DOHH2 (cell line): ENCODE measurements around the gene CPNE1.

Source experiments
- H3F3A ChIP-seq: fragments of 200-600 bp; sonication (generic), shearing (Covaris generic); 2 replicates; pipeline ENCODE4 v1.6.0; 2016; ENCODE audit warnings: antibody characterized with exemption, mild to moderate bottlenecking; ENCODE audit not compliant: control insufficient read depth, insufficient read depth
- H3K27ac ChIP-seq: fragments of 200-600 bp; sonication (generic); 2 replicates; pipeline ENCODE4 v1.5.1; 2014; ENCODE audit warnings: low read depth, mild to moderate bottlenecking, low read length, moderate library complexity
- H3K27me3 ChIP-seq: fragments of 200-600 bp; sonication (generic); 2 replicates; pipeline ENCODE4 v1.6.1; 2014; ENCODE audit warnings: mild to moderate bottlenecking, low read length, mixed read lengths; ENCODE audit not compliant: control insufficient read depth
- H3K36me3 ChIP-seq: fragments of 200-600 bp; sonication (generic); 2 replicates; pipeline ENCODE4 v1.6.1; 2014; ENCODE audit warnings: mild to moderate bottlenecking, low read length, moderate library complexity, mixed read lengths; ENCODE audit not compliant: control insufficient read depth
- H3K4me1 ChIP-seq: fragments of 200-600 bp; sonication (generic); 2 replicates; pipeline ENCODE4 v1.6.1; 2014; ENCODE audit warnings: mild to moderate bottlenecking, low read length, mixed read lengths; ENCODE audit not compliant: control insufficient read depth
- H3K4me2 ChIP-seq: fragments of 200-600 bp; sonication (generic); 2 replicates; pipeline ENCODE4 v1.6.0; 2014; ENCODE audit warnings: mild to moderate bottlenecking, low read length, moderate library complexity
- H3K4me3 ChIP-seq: fragments of 200-600 bp; sonication (generic); 2 replicates; pipeline ENCODE4 v1.5.1; 2014; ENCODE audit warnings: mild to moderate bottlenecking, low read length, mixed read lengths
- H3K79me2 ChIP-seq: fragments of 200-600 bp; sonication (generic); 2 replicates; pipeline ENCODE4 v1.6.1; 2014; ENCODE audit warnings: mild to moderate bottlenecking, low read length, mixed read lengths; ENCODE audit not compliant: control insufficient read depth
- H3K9me2 ChIP-seq: fragments of 200-600 bp; sonication (generic); replicated peaks from 2 replicates; pipeline ENCODE4 v1.6.1; 2014; ENCODE audit warnings: mild to moderate bottlenecking, low read length, mixed read lengths; ENCODE audit not compliant: control insufficient read depth
- H3K9me3 ChIP-seq: fragments of 200-600 bp; sonication (generic); 2 replicates; pipeline ENCODE4 v1.6.1; 2014; ENCODE audit warnings: antibody characterized with exemption, low read length, mixed read lengths; ENCODE audit not compliant: control insufficient read depth, insufficient read depth
- H4K20me1 ChIP-seq: fragments of 200-600 bp; sonication (generic); 2 replicates; pipeline ENCODE4 v1.6.0; 2014; ENCODE audit warnings: low read depth, mild to moderate bottlenecking, antibody characterized with exemption, low read length, moderate library complexity; ENCODE audit not compliant: control insufficient read depth, insufficient read depth
- CTCF ChIP-seq: fragments of 200-600 bp; sonication (generic); IDR thresholded peaks from one replicate; pipeline ENCODE4 v1.5.1; 2014; ENCODE audit warnings: antibody characterized with exemption, mild to moderate bottlenecking, low read depth, low read length; ENCODE audit not compliant: poor library complexity, severe bottlenecking
- EZH2phosphoT487 ChIP-seq: fragments of 200-600 bp; sonication (generic); IDR thresholded peaks from 2 replicates; pipeline ENCODE4 v1.6.1; 2017; ENCODE audit warnings: borderline replicate concordance, mild to moderate bottlenecking, antibody characterized with exemption, low read length, moderate library complexity, mixed read lengths

Gene CPNE1

GRCh38 chr20:35619196-35620095, 45.3 kb downstream of the CPNE1 start:
- Histone ChIP-seq H3K79me2 (no peaks in the 10 kb centered on the region), H3K36me3 (peaks cover 8% of the 10 kb centered on the region; the same call in 1 of the 2 replicates), H3K4me1 (peaks cover 47% of the 10 kb centered on the region), H3K27me3 (peaks cover 9% of the 10 kb centered on the region; the same call in 1 of the 2 replicates), H3F3A (peaks cover 10% of the 10 kb centered on the region), H3K4me3 (peak overlapping the region; percentile 83), H3K9me3 (no peaks in the 10 kb centered on the region), H3K27ac (no peak overlapping the region), H3K4me2 (peak overlapping the region; percentile 77), H3K9me2 (no peaks in the 10 kb centered on the region), H4K20me1 (no peaks in the 10 kb centered on the region)
- TF ChIP-seq EZH2phosphoT487, result no peak
- TF ChIP-seq CTCF, result peak; percentile 89

- H3K9me2 ChIP-seq, result no peaks in the 10 kb centered on the region
- H3K4me2 ChIP-seq, result peak overlapping the region; percentile 77
- H3F3A ChIP-seq, result peaks cover 10% of the 10 kb centered on the region
- peaks cover 50% of the 10 kb centered on the region for H3K4me1 ChIP-seq
- no peak overlapping the region for H3K27ac ChIP-seq
- no peaks in the 10 kb centered on the region for H3K9me3 ChIP-seq
- H3K27me3 ChIP-seq, result peaks cover 9% of the 10 kb centered on the region; the same call in 1 of the 2 replicates
- no peaks in the 10 kb centered on the region for H4K20me1 ChIP-seq
- H3K36me3 ChIP-seq, result peaks cover 8% of the 10 kb centered on the region; the same call in 1 of the 2 replicates
- no peaks in the 10 kb centered on the region for H3K79me2 ChIP-seq
- peak overlapping the region; percentile 70 for H3K4me3 ChIP-seq
- no peak for TF ChIP-seq CTCF
- no peak for TF ChIP-seq EZH2phosphoT487
Observed at GRCh38 chr20:35618263-35619131, 46.2 kb downstream of the CPNE1 start.

GRCh38 chr20:35617397-35618262, 47.1 kb downstream of the CPNE1 start:
- peaks cover 10% of the 10 kb centered on the region for H3F3A ChIP-seq
- H3K27me3 ChIP-seq, result peaks cover 9% of the 10 kb centered on the region; the same call in 1 of the 2 replicates
- H3K4me3 ChIP-seq, result peak overlapping the region; percentile 70
- no peaks in the 10 kb centered on the region for H3K9me3 ChIP-seq
- no peaks in the 10 kb centered on the region for H3K9me2 ChIP-seq
- H3K4me1 ChIP-seq, result peaks cover 52% of the 10 kb centered on the region
- no peaks in the 10 kb centered on the region for H4K20me1 ChIP-seq
- no peaks in the 10 kb centered on the region for H3K79me2 ChIP-seq
- peak overlapping the region; percentile 77 for H3K4me2 ChIP-seq
- H3K36me3 ChIP-seq, result peaks cover 8% of the 10 kb centered on the region; the same call in 1 of the 2 replicates
- TF ChIP-seq CTCF (peak; percentile 53), EZH2phosphoT487 (no peak)
- H3K27ac ChIP-seq, result peak overlapping the region; percentile 18
